HG02588 (cell line): ENCODE results near the gene ADGRA3.
"Not testable (repeated sequence)": the region's sequence is repeated elsewhere in the genome, so short reads cannot be mapped to it uniquely, and the experiment has no call there.

Experiments
- ATAC-seq: cut with Tn5 transposase; IDR thresholded peaks from one replicate; pipeline ENCODE4 v1.9.1; 2021; ENCODE audit warnings: mild to moderate bottlenecking, moderate library complexity; ENCODE audit not compliant: unreplicated experiment

The ADGRA3 gene

GRCh38 chr4:22480675-22481327 lies 35.1 kb downstream of the ADGRA3 start:
- ATAC-seq: no peak

- no peak for ATAC-seq
These were observed 37.4 kb downstream of the ADGRA3 start for GRCh38 chr4:22478426-22478825.

GRCh38 chr4:22477813-22478182 lies 38.1 kb downstream of the ADGRA3 start:
- no peak for ATAC-seq

- ATAC-seq: no peak
These were observed 38.6 kb downstream of the ADGRA3 start for GRCh38 chr4:22477136-22477812.

- ATAC-seq: no peak
These were observed 39.9 kb downstream of the ADGRA3 start for GRCh38 chr4:22476011-22476410.

DNA sequence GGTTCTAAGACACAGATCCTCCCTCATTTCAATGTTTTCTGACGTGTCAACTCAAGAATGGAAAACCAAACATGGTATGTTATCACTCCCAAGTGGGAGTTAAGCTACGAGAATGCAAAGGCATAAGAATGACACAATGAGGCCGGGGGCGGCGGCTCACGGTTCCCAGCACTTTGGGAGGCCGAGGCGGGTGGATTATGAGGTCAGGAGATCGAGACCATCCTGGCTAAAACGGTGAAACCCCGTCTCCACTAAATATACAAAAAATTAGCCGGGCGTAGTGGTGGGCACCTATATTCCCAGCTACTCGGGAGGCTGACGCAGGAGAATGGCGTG lies 40.6 kb downstream of the ADGRA3 start:
- not testable (repeated sequence) for ATAC-seq

GRCh38 chr4:22474636-22475310 lies 41.1 kb downstream of the ADGRA3 start:
- ATAC-seq: no peak

DNA sequence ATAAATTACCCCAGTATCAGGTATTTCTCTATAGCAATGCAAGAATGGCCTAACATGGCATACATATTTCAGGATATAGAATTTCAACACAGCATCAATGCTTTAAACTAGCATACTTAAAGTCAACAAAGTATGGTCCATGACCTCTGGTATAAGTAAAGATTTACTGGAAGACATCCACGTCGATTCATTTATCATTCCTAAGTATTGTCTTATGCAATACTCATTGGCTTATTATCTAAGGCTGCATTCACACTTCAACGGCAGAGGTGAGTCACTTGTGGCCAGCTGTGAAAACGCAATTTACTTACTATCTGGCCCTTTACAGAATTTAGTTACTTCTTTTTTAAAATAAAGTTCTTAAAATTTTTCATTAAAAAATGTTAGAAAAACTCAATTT lies 42.6 kb downstream of the ADGRA3 start:
- no peak for ATAC-seq

GRCh38 chr4:22471999-22472461 lies 43.8 kb downstream of the ADGRA3 start:
- ATAC-seq: no peak

DNA sequence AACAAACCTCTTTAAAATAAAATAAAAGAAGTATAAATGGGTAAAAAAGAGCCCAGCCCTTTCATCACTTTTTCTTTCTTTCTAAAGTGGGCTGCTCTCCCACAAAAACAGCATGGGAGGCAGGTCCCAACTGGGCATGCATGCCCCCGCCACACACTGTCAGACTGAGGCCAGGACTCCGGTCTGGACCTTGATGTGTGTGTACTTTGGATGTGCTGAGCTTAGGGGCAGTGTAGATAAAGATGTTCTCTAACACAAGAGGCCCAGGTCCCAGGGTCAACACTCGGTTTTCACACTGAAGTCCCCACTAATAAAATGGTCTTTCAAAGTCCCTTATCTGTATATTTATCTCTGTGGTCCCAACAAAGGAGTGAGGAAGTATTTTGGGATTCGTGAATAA lies 44.4 kb downstream of the ADGRA3 start:
- ATAC-seq: no peak

- ATAC-seq: no peak
These were observed 49.3 kb downstream of the ADGRA3 start for GRCh38 chr4:22466581-22466980.

GRCh38 chr4:22465996-22466395 lies 49.9 kb downstream of the ADGRA3 start:
- ATAC-seq: no peak

GRCh38 chr4:22465349-22465748 lies 50.5 kb downstream of the ADGRA3 start:
- ATAC-seq: no peak

- ATAC-seq: no peak
These were observed 52.7 kb downstream of the ADGRA3 start for GRCh38 chr4:22463179-22463578.

DNA sequence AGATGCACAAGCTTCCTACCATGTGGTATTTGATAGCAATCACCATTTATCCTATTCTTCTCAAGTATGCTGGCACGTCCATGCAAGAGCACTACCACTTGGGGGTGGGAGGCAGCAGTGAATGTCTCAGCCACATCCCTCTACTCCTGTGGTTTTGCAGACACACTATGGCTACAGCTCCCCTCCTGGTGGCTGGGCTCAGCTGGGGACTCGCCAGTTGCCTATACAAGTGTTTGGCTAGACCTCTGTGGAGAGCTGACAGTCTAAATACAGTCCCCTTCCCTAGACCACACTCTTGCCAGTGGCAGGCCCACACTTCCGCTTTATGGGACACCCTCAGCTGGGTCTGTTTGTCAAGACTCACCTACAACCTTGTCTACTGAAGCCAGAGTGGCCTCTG lies 53.2 kb downstream of the ADGRA3 start:
- no peak for ATAC-seq

DNA sequence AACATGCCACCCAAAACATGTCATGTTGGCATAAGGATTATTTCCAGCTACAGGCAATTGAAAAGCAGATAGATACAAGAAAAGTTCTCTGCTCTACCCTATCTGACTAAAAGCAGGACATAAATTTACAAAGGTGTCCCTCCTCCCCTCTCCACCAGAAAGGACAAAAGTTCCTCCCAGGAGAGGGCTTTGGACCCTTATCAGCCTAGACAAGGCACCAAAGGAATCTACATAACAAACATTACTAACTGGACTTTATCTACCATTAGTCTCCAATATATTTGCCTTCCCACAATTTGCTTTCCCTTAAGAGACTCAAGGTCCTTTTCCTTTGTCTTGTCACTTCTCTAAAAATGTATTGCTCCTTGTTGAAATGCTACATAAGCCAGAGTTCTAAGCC lies 55.6 kb downstream of the ADGRA3 start:
- ATAC-seq: no peak

DNA sequence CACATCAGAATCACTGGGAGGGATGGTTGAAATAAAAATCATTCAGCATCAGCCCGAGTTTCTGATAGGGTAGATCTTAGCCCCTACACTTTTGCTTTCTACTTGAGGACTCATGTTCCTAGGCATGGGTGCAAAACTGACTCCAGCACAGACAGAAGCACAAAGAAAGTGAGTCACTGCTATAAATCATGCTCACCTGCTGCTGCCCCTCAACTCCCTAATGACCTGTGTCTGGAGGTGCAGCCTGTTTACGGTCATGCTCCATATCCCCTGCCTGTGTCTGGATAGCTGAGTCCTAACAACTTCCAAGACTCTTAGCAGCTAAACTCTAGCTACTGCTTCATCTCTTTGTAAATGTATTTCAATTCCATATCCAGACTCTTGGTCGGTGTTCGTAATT lies 57.8 kb downstream of the ADGRA3 start:
- ATAC-seq: no peak

- ATAC-seq: no peak
These were observed 58.5 kb downstream of the ADGRA3 start for GRCh38 chr4:22457348-22457747.

DNA sequence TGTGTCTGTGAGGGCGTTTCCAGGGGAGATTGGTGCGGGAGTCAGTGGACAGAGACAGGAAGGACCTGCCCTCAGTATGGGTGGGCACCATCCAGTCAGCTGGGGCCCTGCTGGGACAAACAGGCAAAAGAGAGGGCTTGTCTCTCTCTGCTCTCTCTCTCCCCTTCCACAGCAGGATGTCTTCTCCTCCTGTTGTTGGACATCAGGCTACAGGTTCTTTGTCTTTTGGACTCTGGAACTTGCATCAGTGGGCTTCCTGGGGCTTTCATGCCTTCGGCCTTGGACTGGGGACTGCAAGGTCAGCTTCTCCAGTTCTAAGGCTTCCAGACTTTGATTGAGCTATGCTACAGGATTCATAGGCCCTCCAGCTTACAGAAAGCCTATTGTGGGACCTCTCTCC lies 59.6 kb downstream of the ADGRA3 start:
- ATAC-seq: no peak

GRCh38 chr4:22454955-22455354 lies 60.9 kb downstream of the ADGRA3 start:
- no peak for ATAC-seq

DNA sequence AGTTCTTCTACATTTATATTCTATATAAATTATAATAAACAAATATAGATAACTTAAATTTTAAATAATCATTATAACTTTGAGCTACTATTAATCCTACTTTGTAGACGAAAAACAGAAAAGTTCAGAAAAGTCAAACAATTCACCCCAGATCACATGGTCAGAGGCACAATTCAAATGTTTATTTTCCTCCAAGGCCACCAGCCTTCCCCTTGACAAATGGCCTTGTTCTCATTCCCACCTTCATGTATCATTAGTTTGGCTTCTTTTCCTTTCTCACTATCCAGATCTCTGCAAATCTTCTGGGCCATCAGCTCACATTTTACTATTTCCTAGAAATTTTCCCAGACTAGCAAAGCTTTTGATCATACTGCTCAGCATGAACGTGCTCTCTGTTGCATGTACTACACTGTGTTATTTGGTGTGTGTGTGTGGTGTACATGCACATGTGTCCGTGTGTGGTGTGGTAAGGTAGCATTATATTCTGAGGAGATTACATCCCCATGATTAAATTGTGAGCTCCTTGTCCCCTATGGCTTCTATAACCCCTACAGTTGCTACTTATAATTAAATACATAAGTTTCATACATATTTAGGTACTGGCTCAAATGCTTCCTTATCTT lies 61.5 kb downstream of the ADGRA3 start:
- no peak for ATAC-seq

GRCh38 chr4:22444813-22445212 lies 71.1 kb downstream of the ADGRA3 start:
- ATAC-seq: no peak
